HEK293 (cell line): ENCODE results near the gene LRCH1.

Source experiments
- CTCF ChIA-PET: fragments of 350-600 bp; formaldehyde crosslinking; extraction: SDS; loops from one replicate; lab custom pipeline; 2021; ENCODE audit warnings: antibody characterized with exemption; lab: Yijun Ruan, JAX
- POLR2A ChIA-PET: fragments of 300-600 bp; formaldehyde crosslinking; extraction: SDS; loops from one replicate; lab custom pipeline; 2020; ENCODE audit warnings: antibody characterized with exemption, inconsistent platforms; lab: Yijun Ruan, JAX
- H3K27ac ChIP-seq: fragments of 200-500 bp; sonication (Bioruptor generic); 2 replicates; pipeline ENCODE4 v1.5.1; 2014; ENCODE audit warnings: low read depth, low read length, control low read depth, inconsistent platforms; ENCODE audit errors: extremely low read depth
- H3K36me3 ChIP-seq, 2 experiments: fragments of 200-500 bp in 1 of 2; sonication (Bioruptor generic) in 1 of 2; 1 replicate in 1 of 2; 2 replicates in 1 of 2; pipeline ENCODE4 v1.5.1; 2014 to 2017; ENCODE audit warnings: inconsistent platforms in 2 of 2, low read length in 2 of 2; ENCODE audit not compliant: control insufficient read depth in 2 of 2, insufficient read depth in 1 of 2
- H3K4me1 ChIP-seq: fragments of 200-500 bp; sonication (Bioruptor generic); 2 replicates; pipeline ENCODE4 v1.5.1; 2014; ENCODE audit warnings: mild to moderate bottlenecking, low read length, inconsistent platforms; ENCODE audit not compliant: control insufficient read depth, insufficient read depth
- H3K4me3 ChIP-seq: 2 replicates; pipeline ENCODE4 v1.5.1; 2011; ENCODE audit warnings: low read depth, mild to moderate bottlenecking, control low read depth, low read length, moderate library complexity
- H3K9me3 ChIP-seq: fragments of 200-500 bp; sonication (Bioruptor generic); 2 replicates; pipeline ENCODE4 v1.5.1; 2014; ENCODE audit warnings: low read depth, low read length, inconsistent platforms; ENCODE audit not compliant: control insufficient read depth, insufficient read depth
- BCL6B ChIP-seq: fragments of 450-650 bp; formaldehyde crosslinking; IDR thresholded peaks from 2 replicates; pipeline ENCODE4 v1.5.1; 2017; ENCODE audit warnings: missing biosample characterization, missing genetic modification characterization
- KLF10 ChIP-seq: fragments of 450-650 bp; IDR thresholded peaks from 2 replicates; pipeline ENCODE4 v1.5.1; 2018; ENCODE audit warnings: missing biosample characterization, mild to moderate bottlenecking, missing genetic modification characterization
- KLF16 ChIP-seq: fragments of 450-650 bp; formaldehyde crosslinking; IDR thresholded peaks from 2 replicates; pipeline ENCODE4 v1.5.1; 2017; ENCODE audit warnings: missing biosample characterization, missing genetic modification characterization
- PRDM2 ChIP-seq: fragments of 450-650 bp; formaldehyde crosslinking; IDR thresholded peaks from 2 replicates; pipeline ENCODE4 v1.5.1; 2016; ENCODE audit warnings: missing biosample characterization, missing genetic modification characterization, borderline replicate concordance
- SETDB1 ChIP-seq: IDR thresholded peaks from one replicate; pipeline ENCODE4 v1.6.1; 2017; ENCODE audit warnings: mild to moderate bottlenecking, low read length, moderate library complexity, mixed read lengths; ENCODE audit not compliant: insufficient read length
- TSHZ1 ChIP-seq: fragments of 450-650 bp; formaldehyde crosslinking; IDR thresholded peaks from 2 replicates; pipeline ENCODE4 v1.5.1; 2016; ENCODE audit warnings: missing biosample characterization, missing genetic modification characterization, borderline replicate concordance
- ZBTB1 ChIP-seq: fragments of 450-650 bp; formaldehyde crosslinking; IDR thresholded peaks from 2 replicates; pipeline ENCODE4 v1.5.1; 2016; ENCODE audit warnings: missing biosample characterization, missing genetic modification characterization
- ZNF155 ChIP-seq: fragments of 450-650 bp; formaldehyde crosslinking; IDR thresholded peaks from 2 replicates; pipeline ENCODE4 v1.5.1; 2016; ENCODE audit warnings: missing biosample characterization, missing genetic modification characterization
- ZNF394 ChIP-seq: fragments of 450-650 bp; formaldehyde crosslinking; IDR thresholded peaks from 2 replicates; pipeline ENCODE4 v1.5.1; 2016; ENCODE audit warnings: missing biosample characterization, missing genetic modification characterization, mild to moderate bottlenecking, moderate library complexity, borderline replicate concordance
- ZNF473 ChIP-seq: fragments of 450-650 bp; formaldehyde crosslinking; IDR thresholded peaks from 2 replicates; pipeline ENCODE4 v1.5.1; 2017; ENCODE audit warnings: missing biosample characterization, missing genetic modification characterization
- ZNF529 ChIP-seq: fragments of 450-650 bp; formaldehyde crosslinking; IDR thresholded peaks from 2 replicates; pipeline ENCODE4 v1.5.1; 2017; ENCODE audit warnings: missing genetic modification characterization, missing biosample characterization; ENCODE audit not compliant: insufficient replicate concordance
- ZNF530 ChIP-seq: fragments of 450-650 bp; formaldehyde crosslinking; IDR thresholded peaks from 2 replicates; pipeline ENCODE4 v1.5.1; 2016; ENCODE audit warnings: low read depth, missing biosample characterization, missing genetic modification characterization
- ZNF785 ChIP-seq: fragments of 450-650 bp; formaldehyde crosslinking; IDR thresholded peaks from 2 replicates; pipeline ENCODE4 v1.5.1; 2016; ENCODE audit warnings: missing biosample characterization, missing genetic modification characterization
- TF ChIP-seq, protein P1 (sequence below): fragments of 450-650 bp; formaldehyde crosslinking; IDR thresholded peaks from 2 replicates; pipeline ENCODE4 v1.5.1; 2016; ENCODE audit warnings: missing biosample characterization, missing genetic modification characterization

Gene LRCH1

GRCh38 chr13:46753917-46754316 is 200.9 kb downstream of the LRCH1 start:
- CTCF ChIA-PET: no interaction called here
- Histone ChIP-seq H3K27ac (no peak overlapping the region), H3K4me3 (no peak overlapping the region), H3K4me1 (no peaks in the 10 kb centered on the region), H3K9me3 (no peaks in the 10 kb centered on the region), H3K36me3 (peaks cover 0 to 18% of the 10 kb centered on the region in 2 experiments; a peak in 1 of 3 replicates)
- POLR2A ChIA-PET: interaction anchor here (0.6 kb wide), 1 partner anchor 1422 kb away, joined by 4 read pairs; no protein-coding TSS in a partner anchor
- TF ChIP-seq ZBTB1 (no peak), ZNF785 (tag by site-specific recombination) (no peak), ZNF473 (tag by site-specific recombination) (no peak), ZNF394 (tag by site-specific recombination) (no peak), TSHZ1 (tag by site-specific recombination) (no peak), ZNF155 (no peak), PRDM2 (no peak), ZNF529 (no peak), SETDB1 (no peak), ZNF530 (no peak), KLF16 (tag by site-specific recombination) (no peak), KLF10 (no peak), BCL6B (tag by site-specific recombination) (no peak)
- TF ChIP-seq, protein P1, sequence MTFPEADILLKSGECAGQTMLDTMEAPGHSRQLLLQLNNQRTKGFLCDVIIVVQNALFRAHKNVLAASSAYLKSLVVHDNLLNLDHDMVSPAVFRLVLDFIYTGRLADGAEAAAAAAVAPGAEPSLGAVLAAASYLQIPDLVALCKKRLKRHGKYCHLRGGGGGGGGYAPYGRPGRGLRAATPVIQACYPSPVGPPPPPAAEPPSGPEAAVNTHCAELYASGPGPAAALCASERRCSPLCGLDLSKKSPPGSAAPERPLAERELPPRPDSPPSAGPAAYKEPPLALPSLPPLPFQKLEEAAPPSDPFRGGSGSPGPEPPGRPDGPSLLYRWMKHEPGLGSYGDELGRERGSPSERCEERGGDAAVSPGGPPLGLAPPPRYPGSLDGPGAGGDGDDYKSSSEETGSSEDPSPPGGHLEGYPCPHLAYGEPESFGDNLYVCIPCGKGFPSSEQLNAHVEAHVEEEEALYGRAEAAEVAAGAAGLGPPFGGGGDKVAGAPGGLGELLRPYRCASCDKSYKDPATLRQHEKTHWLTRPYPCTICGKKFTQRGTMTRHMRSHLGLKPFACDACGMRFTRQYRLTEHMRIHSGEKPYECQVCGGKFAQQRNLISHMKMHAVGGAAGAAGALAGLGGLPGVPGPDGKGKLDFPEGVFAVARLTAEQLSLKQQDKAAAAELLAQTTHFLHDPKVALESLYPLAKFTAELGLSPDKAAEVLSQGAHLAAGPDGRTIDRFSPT (tag by site-specific recombination): no peak
